ENCODE measurements around the gene PCBP3. TPM values are rescaled to one million over a fixed set of nuclear protein-coding genes. Genes with fewer than 3 reads are reported as not detected.

PCBP3 gene
- total and polyA plus RNA-seq, 2 of the 8 experiments (the other 6 are each of a cell fraction or from before 2014, with no cell fraction given) = 3.5 to 6.3 TPM

DNA sequence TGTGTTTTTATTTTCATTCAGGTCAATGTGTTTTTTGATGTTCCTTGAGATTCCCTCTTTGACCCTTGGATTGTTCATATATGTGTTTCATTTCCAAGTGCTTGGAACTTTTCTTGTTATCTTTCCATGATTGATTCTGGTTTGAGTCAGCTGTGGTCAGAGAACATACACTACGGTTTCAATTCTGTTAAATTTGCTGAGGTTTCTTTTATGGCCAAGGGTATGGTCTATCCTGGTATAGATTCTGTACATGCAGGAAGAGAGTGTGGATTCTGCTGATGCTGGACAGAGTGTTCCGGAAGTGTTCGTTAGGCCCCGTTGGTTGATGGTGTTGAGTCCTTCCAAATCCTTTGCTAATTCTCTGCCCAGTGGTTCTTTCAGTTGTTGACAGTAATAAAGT lies 239.6 kb downstream of the PCBP3 start (continued):
- TF ChIP-seq, protein P1, sequence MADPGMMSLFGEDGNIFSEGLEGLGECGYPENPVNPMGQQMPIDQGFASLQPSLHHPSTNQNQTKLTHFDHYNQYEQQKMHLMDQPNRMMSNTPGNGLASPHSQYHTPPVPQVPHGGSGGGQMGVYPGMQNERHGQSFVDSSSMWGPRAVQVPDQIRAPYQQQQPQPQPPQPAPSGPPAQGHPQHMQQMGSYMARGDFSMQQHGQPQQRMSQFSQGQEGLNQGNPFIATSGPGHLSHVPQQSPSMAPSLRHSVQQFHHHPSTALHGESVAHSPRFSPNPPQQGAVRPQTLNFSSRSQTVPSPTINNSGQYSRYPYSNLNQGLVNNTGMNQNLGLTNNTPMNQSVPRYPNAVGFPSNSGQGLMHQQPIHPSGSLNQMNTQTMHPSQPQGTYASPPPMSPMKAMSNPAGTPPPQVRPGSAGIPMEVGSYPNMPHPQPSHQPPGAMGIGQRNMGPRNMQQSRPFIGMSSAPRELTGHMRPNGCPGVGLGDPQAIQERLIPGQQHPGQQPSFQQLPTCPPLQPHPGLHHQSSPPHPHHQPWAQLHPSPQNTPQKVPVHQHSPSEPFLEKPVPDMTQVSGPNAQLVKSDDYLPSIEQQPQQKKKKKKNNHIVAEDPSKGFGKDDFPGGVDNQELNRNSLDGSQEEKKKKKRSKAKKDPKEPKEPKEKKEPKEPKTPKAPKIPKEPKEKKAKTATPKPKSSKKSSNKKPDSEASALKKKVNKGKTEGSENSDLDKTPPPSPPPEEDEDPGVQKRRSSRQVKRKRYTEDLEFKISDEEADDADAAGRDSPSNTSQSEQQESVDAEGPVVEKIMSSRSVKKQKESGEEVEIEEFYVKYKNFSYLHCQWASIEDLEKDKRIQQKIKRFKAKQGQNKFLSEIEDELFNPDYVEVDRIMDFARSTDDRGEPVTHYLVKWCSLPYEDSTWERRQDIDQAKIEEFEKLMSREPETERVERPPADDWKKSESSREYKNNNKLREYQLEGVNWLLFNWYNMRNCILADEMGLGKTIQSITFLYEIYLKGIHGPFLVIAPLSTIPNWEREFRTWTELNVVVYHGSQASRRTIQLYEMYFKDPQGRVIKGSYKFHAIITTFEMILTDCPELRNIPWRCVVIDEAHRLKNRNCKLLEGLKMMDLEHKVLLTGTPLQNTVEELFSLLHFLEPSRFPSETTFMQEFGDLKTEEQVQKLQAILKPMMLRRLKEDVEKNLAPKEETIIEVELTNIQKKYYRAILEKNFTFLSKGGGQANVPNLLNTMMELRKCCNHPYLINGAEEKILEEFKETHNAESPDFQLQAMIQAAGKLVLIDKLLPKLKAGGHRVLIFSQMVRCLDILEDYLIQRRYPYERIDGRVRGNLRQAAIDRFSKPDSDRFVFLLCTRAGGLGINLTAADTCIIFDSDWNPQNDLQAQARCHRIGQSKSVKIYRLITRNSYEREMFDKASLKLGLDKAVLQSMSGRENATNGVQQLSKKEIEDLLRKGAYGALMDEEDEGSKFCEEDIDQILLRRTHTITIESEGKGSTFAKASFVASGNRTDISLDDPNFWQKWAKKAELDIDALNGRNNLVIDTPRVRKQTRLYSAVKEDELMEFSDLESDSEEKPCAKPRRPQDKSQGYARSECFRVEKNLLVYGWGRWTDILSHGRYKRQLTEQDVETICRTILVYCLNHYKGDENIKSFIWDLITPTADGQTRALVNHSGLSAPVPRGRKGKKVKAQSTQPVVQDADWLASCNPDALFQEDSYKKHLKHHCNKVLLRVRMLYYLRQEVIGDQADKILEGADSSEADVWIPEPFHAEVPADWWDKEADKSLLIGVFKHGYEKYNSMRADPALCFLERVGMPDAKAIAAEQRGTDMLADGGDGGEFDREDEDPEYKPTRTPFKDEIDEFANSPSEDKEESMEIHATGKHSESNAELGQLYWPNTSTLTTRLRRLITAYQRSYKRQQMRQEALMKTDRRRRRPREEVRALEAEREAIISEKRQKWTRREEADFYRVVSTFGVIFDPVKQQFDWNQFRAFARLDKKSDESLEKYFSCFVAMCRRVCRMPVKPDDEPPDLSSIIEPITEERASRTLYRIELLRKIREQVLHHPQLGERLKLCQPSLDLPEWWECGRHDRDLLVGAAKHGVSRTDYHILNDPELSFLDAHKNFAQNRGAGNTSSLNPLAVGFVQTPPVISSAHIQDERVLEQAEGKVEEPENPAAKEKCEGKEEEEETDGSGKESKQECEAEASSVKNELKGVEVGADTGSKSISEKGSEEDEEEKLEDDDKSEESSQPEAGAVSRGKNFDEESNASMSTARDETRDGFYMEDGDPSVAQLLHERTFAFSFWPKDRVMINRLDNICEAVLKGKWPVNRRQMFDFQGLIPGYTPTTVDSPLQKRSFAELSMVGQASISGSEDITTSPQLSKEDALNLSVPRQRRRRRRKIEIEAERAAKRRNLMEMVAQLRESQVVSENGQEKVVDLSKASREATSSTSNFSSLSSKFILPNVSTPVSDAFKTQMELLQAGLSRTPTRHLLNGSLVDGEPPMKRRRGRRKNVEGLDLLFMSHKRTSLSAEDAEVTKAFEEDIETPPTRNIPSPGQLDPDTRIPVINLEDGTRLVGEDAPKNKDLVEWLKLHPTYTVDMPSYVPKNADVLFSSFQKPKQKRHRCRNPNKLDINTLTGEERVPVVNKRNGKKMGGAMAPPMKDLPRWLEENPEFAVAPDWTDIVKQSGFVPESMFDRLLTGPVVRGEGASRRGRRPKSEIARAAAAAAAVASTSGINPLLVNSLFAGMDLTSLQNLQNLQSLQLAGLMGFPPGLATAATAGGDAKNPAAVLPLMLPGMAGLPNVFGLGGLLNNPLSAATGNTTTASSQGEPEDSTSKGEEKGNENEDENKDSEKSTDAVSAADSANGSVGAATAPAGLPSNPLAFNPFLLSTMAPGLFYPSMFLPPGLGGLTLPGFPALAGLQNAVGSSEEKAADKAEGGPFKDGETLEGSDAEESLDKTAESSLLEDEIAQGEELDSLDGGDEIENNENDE (IDR thresholded peaks at IDR 0.05; ENCODE audit: insufficient replicate concordance, low read length) = no peak
- TF ChIP-seq POU5F1 (IDR thresholded peaks at IDR 0.05; ENCODE audit: low read depth, low read length) (no peak), RBBP5 (IDR thresholded peaks at IDR 0.05; ENCODE audit: borderline replicate concordance, low read depth, low read length) (no peak)
